Dendritic cell treated with granulocyte-macrophage colony-stimulating factor and Interleukin-4, amounts not matched to agents 40 ng/mL and 50 ng/mL, for 4 days (primary cell): ENCODE data around the gene NECAB3.

ENCODE experiments used
- H3K27ac Mint-ChIP-seq: one replicate; pipeline ENCODE4 v1.8.0; 2022; ENCODE audit warnings: mild to moderate bottlenecking, mixed read lengths
- H3K27me3 Mint-ChIP-seq: one replicate; pipeline ENCODE4 v1.8.0; 2022; ENCODE audit warnings: mild to moderate bottlenecking, mixed read lengths
- H3K36me3 Mint-ChIP-seq: one replicate; pipeline ENCODE4 v1.8.0; 2022; ENCODE audit warnings: low read depth, mixed read lengths
- H3K4me1 Mint-ChIP-seq: one replicate; pipeline ENCODE4 v1.8.0; 2022; ENCODE audit warnings: low read depth, mixed read lengths
- H3K4me3 Mint-ChIP-seq: one replicate; pipeline ENCODE4 v1.8.0; 2022; ENCODE audit warnings: mild to moderate bottlenecking, moderate library complexity, mixed read lengths
- H3K9me3 Mint-ChIP-seq: one replicate; pipeline ENCODE4 v1.8.0; 2022; ENCODE audit warnings: mixed read lengths
- intact Hi-C: fragments of 100-400 bp; cut with micrococcal nuclease; formaldehyde crosslinking; loops from one replicate; pipeline ENCODE4 v1.15.0; 2022

NECAB3 gene

DNA sequence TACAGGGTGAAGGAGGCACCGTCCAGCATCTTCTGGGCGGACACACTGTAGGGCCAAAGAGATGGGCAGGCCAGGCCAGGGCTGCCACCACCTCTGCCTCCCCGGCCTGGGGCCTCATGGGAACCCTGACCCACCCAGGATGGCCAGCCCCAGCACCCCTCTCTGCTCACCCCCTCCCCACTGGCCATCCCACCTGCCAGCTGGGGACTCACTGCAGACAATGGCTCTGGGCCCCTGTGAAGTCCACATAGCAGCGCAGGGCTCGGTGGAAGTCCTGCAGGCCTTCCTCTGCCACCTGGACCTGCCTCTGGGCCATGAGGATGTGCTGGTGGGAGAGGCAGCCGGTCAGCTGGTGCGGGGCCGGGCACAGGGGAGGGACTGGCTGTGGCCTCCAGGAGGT is 15.7 kb downstream of the NECAB3 start:
- Mint-ChIP-seq H3K9me3 (no peaks in the 10 kb centered on the region), H3K4me1 (peaks cover 10% of the 10 kb centered on the region), H3K27ac (no peak overlapping the region), H3K36me3 (peaks cover 34% of the 10 kb centered on the region), H3K27me3 (peaks cover 2% of the 10 kb centered on the region), H3K4me3 (no peak overlapping the region)
- intact Hi-C loops, result no loop called here

DNA sequence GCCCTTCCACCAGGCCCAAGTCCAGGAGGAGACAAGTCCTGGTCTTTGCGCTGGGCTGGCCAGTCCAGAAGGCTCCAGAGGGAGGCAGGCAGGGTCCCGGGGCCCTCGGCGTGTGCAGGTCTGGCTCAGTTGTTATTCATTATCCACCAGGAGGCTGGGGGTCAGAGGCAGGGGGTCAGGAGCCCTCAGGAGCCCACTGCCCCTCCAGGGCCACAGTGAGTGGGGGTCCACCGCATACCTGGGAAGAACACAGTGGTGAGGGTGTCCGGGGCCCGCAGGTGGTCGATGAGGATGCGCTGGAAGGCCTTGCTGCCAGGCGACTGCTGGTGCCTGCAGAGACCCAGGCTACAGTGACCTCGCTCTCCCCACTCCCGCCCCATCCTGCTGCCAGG is 16.5 kb downstream of the NECAB3 start:
- Mint-ChIP-seq H3K36me3 (peaks cover 34% of the 10 kb centered on the region), H3K27ac (no peak overlapping the region), H3K4me3 (no peak overlapping the region), H3K9me3 (no peaks in the 10 kb centered on the region), H3K4me1 (peaks cover 11% of the 10 kb centered on the region), H3K27me3 (peaks cover 2% of the 10 kb centered on the region)
- intact Hi-C loops, result no loop called here

DNA sequence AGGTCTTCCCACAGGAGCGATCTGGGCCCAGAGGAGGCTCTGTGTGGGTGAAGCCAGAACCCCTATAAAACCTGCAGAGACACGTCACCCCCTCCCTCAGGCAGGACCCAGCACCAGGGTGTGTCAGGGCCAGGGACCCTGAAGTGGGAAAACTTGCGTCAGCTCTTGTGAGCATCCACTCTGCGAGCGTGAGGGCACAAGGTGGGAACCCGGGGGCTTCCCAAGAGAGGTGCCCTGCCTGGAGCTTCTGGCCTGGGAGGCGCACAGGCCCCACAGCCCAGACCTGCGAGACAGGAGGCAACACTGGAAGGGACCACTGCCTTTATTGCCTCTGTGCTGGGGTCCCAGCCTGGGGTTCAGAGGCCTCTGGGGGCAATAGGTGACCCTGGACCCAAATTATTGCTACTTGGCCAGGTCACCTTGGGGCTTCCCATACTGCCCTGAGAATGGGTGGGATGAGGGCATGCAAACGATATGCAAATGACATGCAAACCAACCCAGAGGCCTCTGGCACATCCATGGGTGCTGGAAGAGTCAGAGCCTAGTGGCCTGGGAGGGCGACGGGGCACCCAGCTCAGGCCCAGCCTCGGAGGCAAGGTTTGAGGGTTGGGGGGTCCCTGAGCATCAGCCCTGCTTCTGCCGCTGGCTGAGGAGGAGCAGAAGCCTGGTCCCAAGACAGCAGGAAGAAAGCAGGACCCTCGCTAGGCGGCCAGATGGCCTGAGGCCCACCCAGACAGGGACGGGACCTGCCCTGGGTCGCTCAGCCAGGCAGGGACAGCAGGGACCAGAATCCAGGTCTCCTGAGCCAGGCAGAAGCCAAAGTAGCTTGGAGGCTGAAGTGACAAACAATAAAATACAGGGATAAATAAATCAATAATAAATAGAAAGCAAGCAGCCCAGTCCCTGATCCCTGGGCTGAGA is 17.2 kb downstream of the NECAB3 start:
- H3K27me3 Mint-ChIP-seq, result peaks cover 2% of the 10 kb centered on the region
- peaks cover 34% of the 10 kb centered on the region for H3K36me3 Mint-ChIP-seq
- no peaks in the 10 kb centered on the region for H3K9me3 Mint-ChIP-seq
- H3K4me3 Mint-ChIP-seq, result no peak overlapping the region
- H3K4me1 Mint-ChIP-seq, result peaks cover 8% of the 10 kb centered on the region
- intact Hi-C loops, result no loop called here
- H3K27ac Mint-ChIP-seq, result no peak overlapping the region

DNA sequence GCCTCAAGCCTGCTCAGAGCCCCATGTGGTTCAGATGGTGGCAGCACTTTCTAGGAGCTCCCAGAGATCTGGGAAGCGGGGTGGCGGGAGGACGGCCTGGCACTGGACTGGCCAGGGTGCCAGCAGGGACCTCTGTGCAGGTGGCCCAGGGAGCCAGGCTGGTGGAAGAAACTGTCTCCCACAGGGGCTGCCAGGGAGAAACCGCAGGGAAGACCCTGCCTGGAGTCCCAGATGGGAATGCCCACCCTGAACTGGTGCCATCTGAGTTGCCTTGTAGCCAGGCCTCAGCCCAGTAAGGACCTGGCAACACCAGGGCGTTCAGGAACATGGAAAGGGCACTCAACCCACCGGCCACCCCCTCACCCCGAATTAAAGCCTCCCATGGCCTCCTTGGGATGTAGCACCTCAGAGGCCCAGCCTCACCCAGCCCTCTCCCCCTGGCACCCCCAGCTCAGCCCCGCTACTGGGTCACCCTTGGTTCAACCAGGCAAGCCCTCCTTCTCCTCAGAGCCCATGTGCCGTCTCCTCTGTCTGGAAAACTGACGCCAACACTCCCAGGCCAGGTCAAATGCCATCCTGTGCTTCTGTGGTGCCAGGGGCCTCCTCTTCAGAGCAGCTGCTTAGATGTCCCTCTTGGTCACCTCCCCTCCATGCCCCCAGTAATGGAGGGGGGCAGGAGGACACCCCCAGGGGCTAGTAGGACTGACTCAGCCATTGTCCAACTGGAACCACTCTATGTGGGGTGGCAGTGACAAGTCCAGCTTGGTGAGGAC is 18.0 kb downstream of the NECAB3 start:
- no peak overlapping the region for H3K4me3 Mint-ChIP-seq
- H3K4me1 Mint-ChIP-seq, result peaks cover 8% of the 10 kb centered on the region
- intact Hi-C loops, result no loop called here
- H3K27ac Mint-ChIP-seq, result no peak overlapping the region
- peaks cover 34% of the 10 kb centered on the region for H3K36me3 Mint-ChIP-seq
- peaks cover 2% of the 10 kb centered on the region for H3K27me3 Mint-ChIP-seq
- H3K9me3 Mint-ChIP-seq, result no peaks in the 10 kb centered on the region

DNA sequence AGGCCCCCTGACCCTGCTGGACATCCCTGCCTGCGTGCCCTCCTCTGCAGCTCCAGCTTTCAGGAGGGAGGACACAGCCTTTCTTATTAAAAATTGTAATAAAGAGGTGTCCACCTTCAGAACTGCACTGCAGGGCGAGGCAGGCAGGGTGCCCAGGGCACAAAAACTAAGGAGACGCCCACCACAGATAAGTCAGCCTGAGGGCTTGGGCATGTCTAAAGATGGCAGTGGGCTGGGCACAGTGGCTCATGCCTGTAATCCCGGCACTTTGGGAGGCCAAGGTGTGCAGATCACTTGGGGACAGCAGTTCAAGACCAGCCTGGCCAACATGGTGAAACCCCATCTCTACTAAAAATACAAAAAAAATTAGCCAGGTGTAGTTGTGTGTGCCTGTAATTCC is 19.1 kb downstream of the NECAB3 start:
- no peaks in the 10 kb centered on the region for H3K9me3 Mint-ChIP-seq
- H3K27me3 Mint-ChIP-seq, result peaks cover 2% of the 10 kb centered on the region
- peaks cover 33% of the 10 kb centered on the region for H3K36me3 Mint-ChIP-seq
- no peak overlapping the region for H3K27ac Mint-ChIP-seq
- peaks cover 8% of the 10 kb centered on the region for H3K4me1 Mint-ChIP-seq
- no peak overlapping the region for H3K4me3 Mint-ChIP-seq
- intact Hi-C loops, result no loop called here

DNA sequence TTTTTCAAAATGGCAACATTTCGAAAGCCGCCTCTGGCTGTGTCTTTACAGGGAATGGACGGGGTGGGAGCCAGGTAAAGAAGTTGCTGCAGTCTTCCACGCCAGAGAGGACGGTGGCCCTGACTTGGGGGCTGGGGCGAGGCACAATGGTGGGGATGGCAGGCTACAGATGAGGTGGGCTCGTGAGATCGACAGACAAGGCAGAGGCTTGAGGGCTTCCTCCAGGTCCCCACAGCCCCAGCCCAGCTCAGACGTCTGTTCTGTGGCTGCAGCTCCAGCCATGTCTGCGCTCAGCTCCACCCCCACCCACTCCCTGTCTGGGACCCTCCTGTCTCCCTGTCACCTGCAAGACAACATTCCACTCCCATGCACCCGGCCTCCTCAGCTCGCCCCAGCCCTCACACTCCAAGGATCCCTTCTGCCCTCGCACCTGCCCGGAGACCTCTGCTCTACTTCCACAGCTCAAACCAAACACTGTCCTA is 19.5 kb downstream of the NECAB3 start:
- intact Hi-C loops, result no loop called here
- peaks cover 2% of the 10 kb centered on the region for H3K27me3 Mint-ChIP-seq
- H3K4me1 Mint-ChIP-seq, result peaks cover 8% of the 10 kb centered on the region
- no peaks in the 10 kb centered on the region for H3K9me3 Mint-ChIP-seq
- no peak overlapping the region for H3K4me3 Mint-ChIP-seq
- no peak overlapping the region for H3K27ac Mint-ChIP-seq
- H3K36me3 Mint-ChIP-seq, result peaks cover 28% of the 10 kb centered on the region

DNA sequence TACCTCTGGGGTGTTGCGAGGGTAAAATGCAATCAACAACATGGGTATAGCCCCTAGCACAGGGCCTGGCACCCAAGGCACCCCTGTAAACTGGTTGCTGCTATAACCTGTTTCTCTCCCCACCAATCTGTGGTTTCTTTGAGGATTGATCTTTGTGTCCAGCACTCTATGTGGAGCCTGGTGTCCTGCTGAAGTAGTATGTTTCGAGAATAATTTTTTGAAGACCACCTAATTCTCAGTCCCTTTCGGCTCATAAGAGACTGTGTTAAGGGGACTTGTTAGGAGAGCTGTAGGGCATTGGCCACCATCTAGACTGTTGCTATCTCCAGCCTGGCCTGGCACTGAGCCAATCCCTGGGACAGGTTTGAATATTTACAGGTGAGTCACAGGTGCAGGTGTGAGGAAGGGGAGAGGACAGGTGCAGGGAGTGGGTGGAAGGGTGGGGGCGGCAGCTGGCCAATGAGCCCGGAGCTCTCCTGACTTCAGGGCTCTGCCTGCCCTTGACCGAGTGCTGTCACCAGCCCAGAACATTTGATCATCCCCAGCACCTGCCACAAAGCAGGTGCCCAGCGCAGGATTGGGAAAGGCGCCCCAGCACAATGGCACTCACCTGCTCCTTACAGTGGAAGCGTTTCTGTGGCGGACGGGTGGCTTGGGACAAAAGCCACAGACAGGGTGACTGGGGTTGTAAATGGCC is 20.2 kb downstream of the NECAB3 start:
- H3K4me1 Mint-ChIP-seq, result peaks cover 8% of the 10 kb centered on the region
- peaks cover 2% of the 10 kb centered on the region for H3K27me3 Mint-ChIP-seq
- no peak overlapping the region for H3K27ac Mint-ChIP-seq
- peaks cover 22% of the 10 kb centered on the region for H3K36me3 Mint-ChIP-seq
- no peak overlapping the region for H3K4me3 Mint-ChIP-seq
- intact Hi-C loops, result no loop called here
- H3K9me3 Mint-ChIP-seq, result no peaks in the 10 kb centered on the region

DNA sequence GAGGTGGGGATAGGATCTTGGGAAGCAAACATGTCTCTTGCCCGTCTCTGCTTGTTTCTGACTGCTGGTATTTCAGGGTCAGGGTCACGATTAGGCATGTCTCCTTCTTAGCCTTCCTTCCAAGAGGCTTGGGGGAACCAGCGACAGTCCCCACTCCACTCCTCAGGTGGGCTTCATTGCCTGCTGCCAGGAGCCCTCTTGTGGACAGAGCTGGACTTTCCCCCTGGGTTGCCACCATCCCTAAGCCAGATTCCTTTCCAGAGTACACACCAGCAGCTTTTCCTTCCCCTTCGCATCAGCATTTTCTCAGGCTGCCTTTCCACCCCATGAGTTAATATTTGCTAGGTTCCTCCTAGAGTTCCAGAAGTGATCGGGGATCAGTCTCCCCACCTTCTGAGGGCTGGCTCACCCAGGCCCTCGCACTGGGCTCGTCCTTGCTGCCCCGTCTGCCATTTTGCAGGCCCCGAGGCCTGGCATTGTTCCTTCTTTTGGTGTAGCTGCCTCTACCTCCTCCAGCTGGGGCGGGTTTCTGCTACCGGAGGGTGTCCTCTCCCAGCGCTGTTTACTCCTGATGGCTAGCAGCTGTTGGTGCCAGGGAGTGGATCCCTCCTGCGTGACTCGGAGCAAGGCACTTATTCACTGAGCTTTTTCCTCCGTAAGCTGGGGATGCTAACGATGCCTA is 20.9 kb downstream of the NECAB3 start:
- Mint-ChIP-seq H3K36me3 (peaks cover 16% of the 10 kb centered on the region), H3K4me1 (peaks cover 8% of the 10 kb centered on the region), H3K9me3 (no peaks in the 10 kb centered on the region), H3K27ac (no peak overlapping the region), H3K4me3 (no peak overlapping the region), H3K27me3 (peaks cover 2% of the 10 kb centered on the region)
- intact Hi-C loops, result no loop called here

DNA sequence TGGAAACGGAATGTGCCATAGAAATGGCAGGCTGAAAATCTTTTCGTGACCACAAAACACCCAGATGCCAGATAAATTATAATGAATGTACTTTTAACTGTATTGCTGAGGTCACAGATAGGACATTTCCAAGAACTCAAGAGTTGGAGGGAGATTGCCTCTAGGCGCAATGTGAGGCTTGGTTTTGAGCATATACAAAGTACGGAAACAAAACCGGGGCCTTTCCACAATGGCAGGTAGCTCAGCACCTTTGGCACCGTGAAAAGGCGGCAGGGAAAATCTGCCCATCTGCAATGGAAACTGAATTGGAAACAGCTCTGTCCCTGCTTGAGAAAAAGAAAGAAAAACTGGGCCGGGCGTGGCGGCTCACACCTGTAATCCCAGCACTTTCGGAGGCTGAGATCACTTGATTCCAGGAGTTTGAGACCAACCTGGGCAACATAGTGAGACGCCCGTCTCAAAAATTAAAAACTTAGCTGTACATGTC is 22.6 kb downstream of the NECAB3 start:
- intact Hi-C loops, result no loop called here
- no peak overlapping the region for H3K4me3 Mint-ChIP-seq

DNA sequence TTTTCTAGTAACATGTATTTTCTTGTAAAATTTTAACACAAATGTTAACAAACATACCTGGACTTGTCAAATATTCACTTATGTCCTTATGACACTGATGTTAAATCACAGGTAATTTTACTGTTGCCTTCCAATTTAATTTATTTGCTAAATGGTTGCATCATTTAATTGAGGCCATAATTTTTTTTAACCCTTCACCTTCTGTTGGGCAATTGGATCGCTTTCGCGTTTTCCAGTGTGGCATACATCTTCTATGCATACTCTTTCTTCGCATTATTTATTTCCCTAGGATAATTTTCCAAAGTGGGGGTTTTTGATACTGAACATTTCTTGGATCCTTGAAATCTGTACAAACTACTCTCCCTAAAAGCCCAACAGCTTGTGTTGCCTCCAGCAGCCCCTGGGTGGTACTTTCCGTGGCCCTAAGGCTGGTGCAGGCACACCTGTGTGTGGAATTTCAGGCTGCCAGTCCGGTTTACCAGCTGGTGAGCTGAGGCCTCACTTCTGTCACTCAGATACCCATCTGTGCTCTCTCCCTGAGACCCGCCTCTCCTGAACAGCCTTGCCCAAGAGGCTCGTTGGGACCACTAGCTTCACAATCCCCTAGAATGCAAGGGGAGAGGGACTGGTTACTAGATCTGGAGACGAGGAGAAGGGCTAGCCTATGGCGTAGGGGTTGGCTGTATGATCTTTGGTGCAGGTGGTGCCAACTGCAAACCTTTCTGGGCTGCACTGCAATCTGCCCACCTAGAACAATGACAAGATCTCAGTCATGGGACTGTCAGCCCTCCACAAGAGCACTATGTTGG is 23.3 kb downstream of the NECAB3 start:
- peaks cover 2% of the 10 kb centered on the region for H3K27me3 Mint-ChIP-seq
- peaks cover 22% of the 10 kb centered on the region for H3K36me3 Mint-ChIP-seq
- H3K4me3 Mint-ChIP-seq, result no peak overlapping the region
- H3K27ac Mint-ChIP-seq, result no peak overlapping the region
- H3K4me1 Mint-ChIP-seq, result peaks cover 8% of the 10 kb centered on the region
- no peaks in the 10 kb centered on the region for H3K9me3 Mint-ChIP-seq
- intact Hi-C loops, result no loop called here

More for the DNA sequence above, 22.6 kb downstream of the NECAB3 start:
- Mint-ChIP-seq H3K4me1 (peaks cover 8% of the 10 kb centered on the region), H3K36me3 (peaks cover 16% of the 10 kb centered on the region), H3K9me3 (no peaks in the 10 kb centered on the region), H3K27ac (no peak overlapping the region), H3K27me3 (peaks cover 2% of the 10 kb centered on the region)

DNA sequence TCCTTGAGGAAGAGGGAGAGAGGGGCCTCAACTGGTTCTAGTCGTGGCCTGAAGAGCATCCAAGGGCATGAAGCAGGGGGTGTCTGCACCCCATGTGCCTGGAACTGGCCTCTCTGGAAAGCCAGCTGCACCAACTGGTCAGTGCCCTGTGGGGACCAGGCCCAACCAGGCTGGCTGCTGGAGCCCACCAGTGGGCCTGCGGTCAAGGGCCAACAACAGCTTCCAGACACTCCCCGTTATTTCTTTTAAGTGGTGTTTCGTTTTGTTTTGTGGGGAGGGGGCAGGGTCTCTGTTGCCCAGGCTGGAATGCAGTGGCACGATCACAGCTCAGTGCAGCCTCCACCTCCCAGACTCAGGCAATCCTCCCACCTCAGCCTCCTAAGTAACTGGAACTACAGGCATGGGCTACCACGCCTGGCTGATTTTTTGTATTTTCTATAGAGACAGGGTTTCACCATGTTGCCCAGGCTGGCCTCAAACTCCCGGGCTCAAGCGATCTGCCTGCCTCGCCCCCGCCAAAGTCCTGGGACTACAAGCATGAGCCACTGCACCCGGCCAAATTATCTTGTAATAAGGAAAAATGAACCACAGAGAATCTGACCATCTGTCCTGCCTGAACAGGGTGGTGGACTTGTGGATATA is 24.0 kb downstream of the NECAB3 start:
- Mint-ChIP-seq H3K27ac (no peak overlapping the region), H3K4me3 (no peak overlapping the region), H3K9me3 (no peaks in the 10 kb centered on the region), H3K27me3 (peaks cover 2% of the 10 kb centered on the region), H3K4me1 (peaks cover 8% of the 10 kb centered on the region), H3K36me3 (peaks cover 29% of the 10 kb centered on the region)
- intact Hi-C loops, result no loop called here

DNA sequence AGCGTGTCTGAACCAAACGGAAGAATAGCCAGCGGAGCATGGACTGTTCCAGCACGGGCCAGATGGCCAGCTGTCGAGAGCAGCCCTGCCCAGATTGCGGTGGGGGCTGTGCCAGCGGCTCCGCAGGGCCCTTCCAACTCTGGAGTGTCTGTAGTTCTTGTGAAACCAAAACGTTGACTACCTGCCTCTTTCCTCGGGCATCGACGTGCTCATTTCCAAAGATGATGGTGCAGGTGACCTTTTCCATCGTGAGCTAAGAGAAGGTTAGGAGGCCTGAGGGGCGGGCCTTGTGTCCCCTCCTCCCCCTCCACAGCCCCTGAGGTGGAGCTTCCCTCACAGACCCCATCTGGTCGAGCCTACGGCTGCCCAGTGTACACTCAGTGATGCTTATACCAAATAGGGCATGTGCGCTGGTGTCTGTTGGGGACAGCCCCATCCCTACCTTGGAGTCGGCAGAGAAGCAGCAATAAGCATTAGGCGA is 25.0 kb downstream of the NECAB3 start:
- Mint-ChIP-seq H3K27ac (no peak overlapping the region), H3K9me3 (no peaks in the 10 kb centered on the region), H3K4me1 (peaks cover 8% of the 10 kb centered on the region), H3K36me3 (peaks cover 39% of the 10 kb centered on the region), H3K27me3 (no peaks in the 10 kb centered on the region), H3K4me3 (no peak overlapping the region)
- intact Hi-C loops, result no loop called here
